HG02763 (cell line): ENCODE results near the gene RGS7.
"Not testable (repeated sequence)": the region's sequence is repeated elsewhere in the genome, so short reads cannot be mapped to it uniquely, and the experiment has no call there.

Experiments used
- ATAC-seq: cut with Tn5 transposase; IDR thresholded peaks from one replicate; pipeline ENCODE4 v1.9.1; 2021; ENCODE audit warnings: mild to moderate bottlenecking, moderate library complexity; ENCODE audit not compliant: unreplicated experiment

The RGS7 gene

DNA sequence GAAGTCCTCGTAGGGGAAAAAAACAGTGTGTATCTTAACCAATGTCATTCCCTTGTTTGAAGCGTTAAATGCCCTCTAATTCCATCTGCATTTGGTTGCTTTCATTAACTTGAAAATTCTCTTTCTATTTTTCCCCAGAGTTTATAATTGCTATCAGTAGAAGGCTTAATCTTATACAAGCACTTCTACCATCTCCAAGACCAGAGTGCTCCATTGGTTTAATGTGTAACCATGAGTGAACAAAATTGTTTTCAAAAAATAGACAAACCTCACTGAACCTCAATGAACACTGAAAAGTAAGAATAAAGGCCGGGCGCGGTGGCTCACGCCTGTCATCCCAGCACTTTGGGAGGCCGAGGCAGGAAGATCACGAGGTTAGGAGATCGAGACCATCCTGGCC, 141.3 kb downstream of the RGS7 start:
- ATAC-seq: no peak

DNA sequence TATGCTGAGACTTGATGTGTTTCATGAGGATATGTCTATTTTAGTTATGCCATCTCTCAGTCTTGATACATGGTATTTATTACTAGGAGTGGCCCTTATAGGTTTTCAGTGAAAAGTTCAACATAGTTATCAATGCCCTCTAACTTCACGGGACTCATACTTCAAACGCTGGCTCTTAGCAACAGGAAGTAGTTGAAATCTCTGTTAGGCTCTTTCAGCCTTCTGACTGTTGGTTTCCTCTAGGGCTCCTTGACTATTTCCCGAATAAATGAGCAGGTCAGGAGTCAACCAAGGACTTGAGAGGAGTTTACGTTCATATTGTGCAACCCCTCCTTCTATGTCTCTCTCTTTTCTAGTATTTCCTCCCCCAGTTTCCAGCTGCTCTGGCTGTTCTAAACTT, 141.8 kb downstream of the RGS7 start:
- ATAC-seq: no peak

DNA sequence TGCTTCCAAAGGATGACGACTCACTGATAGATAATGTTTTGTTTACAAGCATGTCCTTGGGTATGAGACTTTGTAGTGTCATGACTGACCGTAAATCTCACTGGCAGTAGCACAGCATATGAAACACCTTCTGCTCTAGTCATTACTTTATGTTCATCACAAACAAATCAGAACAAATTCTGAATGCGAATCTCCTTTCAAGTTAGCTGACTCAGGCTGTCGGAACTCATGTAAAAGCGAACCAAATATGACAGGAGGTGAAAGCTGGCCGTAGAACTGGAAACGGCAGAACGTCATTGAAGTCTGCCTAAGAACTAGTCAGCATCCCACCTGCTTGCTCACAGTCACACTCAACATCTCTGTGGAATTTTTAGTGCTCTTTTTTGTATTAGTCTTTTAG, 143.9 kb downstream of the RGS7 start:
- ATAC-seq: no peak

DNA sequence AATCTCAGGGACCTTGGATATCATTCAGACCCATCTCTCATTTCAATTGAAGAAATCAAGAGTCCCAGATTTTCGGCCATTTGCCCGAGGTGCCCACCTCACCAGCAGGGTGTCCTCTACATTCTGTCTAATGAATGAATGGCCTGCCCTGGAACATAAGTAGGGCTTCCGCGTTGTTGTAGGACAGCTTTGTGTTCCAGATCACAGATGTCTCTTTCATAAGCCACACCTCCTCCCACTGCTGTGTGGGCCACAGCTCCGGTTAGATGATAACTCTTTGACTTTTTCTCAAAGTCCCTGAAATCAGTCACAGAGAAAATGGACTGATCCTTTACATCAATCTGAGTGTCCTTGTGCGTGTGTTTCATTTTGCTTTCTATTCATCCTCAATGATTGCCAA, 144.4 kb downstream of the RGS7 start:
- ATAC-seq: no peak

DNA sequence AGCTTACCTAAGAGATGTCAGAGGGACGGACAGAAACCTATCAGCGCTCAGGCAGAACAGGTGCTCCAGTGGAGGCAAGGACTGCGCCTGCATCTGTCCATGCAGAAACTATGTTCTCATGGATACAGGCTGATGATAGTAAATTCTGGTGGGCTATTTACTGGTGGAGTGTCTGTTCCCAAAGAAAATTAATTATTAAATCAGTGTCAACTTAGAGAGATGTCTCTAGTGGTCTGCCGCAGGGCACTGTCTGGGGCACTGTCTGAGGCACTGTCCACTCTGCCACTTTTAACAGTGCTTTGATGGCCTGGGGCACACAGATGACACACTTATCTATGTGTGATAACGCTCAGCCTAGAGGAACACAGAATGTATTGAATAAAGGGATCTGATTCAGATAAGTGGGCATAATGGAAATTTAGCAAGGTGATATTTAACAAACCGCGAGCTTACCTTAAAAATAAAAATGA, 148.1 kb downstream of the RGS7 start:
- ATAC-seq: no peak

DNA sequence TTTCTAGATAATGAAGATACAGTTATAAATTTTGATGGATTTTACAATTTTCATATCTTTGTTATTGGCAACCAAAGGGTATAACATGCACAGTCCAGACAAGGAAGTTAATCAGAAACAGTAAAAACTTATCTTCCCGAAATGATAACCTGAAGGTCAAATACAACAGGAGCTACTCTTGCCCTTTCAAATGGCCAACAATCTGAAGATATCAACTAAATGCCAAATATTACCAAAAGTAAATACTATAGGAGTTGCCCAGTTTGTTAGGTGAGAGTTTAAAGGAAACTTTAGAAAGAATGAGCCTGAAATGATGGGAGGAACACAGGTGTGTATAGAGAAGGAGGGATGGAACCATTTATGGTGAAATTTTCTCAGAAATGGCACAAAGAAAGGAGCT, 153.2 kb downstream of the RGS7 start:
- no peak for ATAC-seq

DNA sequence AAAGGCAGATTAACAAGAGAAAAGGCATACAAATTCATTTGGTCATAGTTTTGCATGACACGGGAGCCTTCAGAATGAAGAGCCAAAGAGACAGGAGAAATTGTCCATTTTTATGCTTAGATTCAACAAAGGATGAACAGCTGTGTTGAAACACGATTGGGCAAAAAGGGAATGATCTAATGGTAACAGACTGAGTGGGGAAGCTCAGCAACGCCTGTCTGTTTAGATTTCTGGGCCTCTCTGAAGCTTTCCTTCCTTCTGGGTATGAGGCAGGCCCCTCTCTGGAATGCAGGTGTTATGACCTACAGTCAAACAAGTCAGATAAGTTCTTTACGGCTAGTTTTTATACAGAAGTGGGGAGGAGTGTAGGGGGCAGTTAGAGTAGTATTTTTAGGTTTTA, 154.6 kb downstream of the RGS7 start:
- ATAC-seq: no peak

DNA sequence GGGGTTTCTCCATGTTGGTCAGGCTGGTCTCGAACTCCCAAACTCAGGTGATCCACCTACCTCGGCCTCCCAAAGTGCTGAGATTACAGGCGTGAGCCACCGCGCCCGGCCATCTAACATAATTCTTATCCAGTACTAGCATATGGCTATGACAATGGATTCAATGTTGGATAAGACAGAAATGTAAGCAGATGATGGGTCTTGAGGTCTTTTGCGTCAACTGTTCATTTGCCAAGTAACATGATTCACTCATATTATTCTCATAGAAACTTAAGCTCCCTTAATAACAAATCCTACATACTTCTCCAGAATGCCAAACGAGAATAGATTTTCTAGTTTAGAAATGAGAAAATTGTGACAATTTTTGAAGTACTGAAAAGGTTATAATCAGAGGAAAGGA, 170.3 kb downstream of the RGS7 start:
- ATAC-seq: no peak

DNA sequence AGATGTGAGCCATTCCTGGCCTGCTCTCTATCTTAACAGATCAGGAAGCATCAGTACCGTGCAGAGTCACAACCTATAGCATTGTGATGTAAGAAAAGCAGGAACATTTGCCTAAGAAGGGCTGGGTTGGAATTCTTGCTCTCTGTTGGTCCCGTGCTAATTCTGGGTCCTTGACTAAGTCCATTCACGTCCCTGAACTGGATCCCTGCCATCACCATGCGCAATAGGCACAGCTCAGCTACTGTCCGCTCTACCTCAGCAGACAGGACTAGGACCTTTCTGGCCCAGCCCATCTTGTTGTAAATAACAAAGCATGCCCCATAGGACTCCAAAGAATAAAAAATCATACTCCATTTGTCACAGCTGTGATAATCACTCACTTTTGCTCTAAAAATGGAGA, 175.0 kb downstream of the RGS7 start:
- ATAC-seq: no peak

DNA sequence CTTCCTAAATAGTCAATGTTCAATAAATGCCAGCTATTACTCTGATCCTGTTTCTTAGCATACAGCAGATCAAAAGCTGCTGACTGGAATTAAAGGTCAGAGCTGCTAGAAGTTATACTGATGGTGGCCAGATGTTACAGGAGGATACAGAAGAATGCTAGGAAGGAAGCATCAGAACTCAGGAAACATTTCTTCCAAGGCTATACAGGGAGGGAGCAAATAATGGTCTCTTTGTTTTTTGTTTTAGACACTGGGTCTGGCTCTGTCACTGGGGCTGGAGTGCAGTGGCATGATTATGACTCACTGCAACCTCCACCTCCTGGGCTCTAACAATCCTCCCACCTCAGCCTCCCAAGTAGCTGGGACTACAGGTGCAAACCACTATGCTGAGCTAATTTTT, 175.5 kb downstream of the RGS7 start:
- no peak for ATAC-seq

DNA sequence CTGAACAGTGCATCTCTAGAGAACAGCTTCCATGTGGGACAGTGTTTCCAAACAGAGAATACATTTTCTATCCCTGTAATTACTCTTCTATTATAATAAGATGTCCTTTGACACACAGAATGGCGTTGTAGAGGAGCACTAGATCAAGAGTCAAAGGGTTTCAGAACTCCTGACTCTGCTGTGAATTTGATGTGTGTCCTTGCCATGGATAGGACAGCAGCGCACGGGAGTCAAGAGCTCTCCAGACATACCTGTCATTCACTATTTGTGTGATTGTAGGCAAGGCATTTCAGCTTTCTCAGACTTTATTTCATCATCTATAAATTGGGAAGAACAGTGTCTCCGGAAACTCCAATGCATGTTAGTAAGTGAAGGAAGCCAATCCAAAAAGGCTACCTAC, 176.4 kb downstream of the RGS7 start:
- ATAC-seq: no peak

DNA sequence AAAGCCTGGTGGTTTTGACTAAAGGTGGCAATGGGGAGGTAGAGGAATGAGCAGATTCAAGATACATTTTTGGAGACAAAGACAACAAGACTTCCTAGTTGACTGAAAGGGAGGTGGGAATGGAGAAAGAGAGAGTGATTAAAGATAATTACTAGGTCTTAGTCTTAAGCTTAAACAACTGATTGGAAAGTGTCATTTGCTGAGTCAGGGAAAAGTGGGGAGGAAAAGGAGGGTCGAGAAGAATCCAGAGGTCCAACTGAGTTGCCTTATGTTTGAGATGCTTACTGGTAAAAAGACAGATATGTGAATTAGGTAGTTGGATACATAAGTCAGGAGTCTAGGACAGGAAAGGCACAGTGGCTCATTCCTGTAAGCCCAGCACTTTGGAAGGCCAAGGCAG, 179.3 kb downstream of the RGS7 start:
- no peak for ATAC-seq

DNA sequence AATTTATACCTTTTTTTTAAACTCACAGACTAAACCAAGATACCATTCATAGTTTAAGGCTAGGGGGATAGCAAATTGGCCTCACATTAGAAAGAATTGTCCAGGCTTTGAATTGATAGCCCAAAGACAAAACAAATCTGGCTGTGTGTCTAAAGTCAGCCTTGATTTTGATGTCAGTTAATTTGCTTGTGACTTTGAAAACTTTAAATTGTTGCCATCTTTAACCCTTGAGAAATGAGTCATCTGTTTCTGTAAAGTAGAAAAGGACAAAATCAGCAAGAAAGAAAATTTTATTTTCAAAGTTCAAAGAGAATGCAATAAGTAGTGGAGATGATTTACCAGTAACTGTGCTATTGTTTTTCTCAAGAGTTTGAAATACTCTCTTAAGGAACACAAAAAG, 184.5 kb downstream of the RGS7 start:
- no peak for ATAC-seq

DNA sequence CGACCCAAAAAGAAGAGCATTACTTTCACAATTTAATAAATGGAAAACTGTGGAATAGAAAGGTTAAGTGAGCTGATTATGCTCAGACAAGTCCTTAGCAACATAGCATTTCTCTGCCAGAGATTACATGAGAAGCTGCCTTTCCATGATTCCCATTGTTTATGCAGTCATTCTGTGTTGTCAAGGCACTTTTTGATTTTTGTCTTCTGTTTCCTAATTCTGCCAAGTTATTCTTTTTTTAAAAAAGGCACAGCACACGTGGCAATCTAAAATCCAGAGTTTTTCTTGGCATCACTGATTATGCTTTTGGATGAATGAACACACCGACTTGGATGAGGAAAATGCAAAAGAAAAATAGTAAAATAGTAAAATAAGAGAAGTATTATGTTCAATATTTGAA, 185.0 kb downstream of the RGS7 start:
- no peak for ATAC-seq

DNA sequence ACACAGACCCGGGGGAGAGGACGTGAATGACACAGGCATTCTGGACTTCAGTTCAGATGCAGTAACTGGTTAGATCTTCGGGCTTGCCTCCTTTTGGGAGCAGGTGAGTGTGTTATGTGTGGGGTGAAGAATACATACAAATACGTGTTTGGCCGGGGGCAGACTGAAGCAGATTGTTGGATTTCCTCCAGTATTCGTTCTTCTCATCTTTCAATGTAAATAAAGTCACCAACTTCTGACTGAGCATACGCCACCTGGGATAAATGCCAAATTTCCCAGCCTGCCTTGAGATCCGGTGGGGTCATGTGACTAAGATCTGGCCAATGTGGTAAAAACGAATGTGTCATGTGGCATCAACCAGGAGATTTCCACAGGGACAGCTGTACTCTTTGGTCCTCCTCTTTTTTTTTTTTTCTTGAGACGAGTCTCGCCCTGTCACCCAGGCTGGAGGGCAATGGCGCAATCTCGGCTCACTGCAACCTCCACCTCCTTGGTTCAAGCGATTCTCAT, 189.8 kb downstream of the RGS7 start:
- no peak for ATAC-seq

DNA sequence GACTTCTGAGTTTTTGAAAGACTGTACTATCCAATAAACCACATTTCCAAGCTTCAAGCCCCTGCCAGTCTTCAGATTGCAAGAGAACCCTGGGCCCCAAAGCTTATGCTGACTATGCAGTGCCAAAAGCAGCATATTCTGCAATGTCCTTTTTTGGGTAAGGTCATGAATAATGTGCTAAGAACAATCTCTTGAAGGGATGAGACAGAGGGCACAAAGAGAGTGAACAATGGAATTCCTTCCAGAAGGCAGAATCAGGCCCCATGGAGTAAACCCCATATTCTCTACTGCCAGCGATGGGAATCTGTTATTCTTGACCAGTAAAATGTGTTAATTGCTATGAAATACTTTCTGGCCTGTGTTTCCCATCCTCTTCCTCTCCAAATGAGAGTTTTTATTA, 190.4 kb downstream of the RGS7 start:
- no peak for ATAC-seq

DNA sequence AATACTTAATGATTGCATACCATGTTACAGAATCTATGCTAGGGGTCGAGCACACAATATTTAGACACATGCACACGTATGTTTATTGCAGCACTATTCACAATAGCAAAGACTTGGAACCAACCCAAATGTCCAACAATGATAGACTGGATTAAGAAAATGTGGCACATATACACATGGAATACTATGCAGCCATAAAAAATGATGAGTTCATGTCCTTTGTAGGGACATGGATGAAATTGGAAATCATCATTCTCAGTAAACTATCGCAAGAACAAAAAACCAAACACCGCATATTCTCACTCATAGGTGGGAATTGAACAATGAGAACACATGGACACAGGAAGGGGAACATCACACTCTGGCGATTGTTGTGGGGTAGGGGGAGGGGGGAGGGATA, 191.7 kb downstream of the RGS7 start:
- not testable (repeated sequence) for ATAC-seq

DNA sequence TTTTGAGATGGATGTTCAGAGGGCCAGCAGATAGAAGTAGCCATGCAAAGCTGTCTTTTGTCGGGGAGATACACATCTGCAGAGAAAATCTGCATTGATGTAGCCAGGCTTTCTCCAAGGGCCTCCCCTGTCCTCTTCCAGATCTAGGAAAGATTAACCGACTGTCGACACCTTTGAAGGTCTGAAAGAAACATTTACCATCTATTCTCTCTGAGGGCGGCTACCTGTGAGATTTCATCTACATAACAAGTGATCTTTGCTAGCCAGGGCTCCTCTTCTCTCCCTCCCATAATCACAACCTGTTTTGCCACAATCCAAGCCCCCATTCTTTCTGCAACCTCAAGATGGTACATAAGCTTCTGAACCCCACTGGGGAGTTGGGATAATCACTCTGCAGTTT, 193.6 kb downstream of the RGS7 start:
- ATAC-seq: no peak

DNA sequence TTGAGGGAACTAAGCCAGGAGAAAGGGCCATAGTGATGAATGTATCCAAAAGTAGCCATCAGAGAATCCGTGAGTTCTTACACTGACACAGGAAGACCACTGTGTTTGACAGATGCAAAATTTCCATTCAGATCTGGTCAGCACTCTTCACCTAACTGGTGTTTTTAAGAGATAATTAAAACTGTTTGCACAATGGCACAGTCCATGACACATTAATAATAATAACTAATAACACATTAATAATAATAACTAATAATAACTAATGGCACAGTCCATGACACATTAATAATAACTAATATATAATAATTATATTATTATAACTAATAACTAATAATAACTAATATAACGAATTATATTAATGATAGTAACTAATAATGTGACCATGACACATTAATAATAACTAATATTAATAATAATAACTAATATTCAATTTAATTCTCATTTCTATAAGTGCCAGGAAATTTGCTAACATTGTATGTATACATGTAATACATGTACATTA, 195.8 kb downstream of the RGS7 start:
- ATAC-seq: no peak

DNA sequence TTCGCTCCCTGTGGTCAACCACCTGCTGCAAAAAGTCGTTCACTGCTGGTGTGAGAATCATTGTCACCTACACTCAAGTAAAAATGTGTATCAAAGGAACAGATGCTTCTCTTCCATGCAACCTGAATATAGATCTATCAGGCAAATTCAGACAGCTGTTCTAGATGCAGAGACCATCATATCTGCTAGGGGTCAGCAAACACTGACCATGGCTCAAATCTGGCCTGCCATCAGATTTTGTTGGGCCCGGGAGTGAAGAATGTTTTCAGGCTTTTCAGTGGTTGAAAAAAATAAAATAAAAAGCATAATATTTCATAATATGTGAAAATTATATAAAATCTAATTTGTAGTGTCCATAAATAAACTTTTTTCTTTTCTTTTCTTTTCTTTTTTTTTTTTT, 199.6 kb downstream of the RGS7 start:
- ATAC-seq: no peak

DNA sequence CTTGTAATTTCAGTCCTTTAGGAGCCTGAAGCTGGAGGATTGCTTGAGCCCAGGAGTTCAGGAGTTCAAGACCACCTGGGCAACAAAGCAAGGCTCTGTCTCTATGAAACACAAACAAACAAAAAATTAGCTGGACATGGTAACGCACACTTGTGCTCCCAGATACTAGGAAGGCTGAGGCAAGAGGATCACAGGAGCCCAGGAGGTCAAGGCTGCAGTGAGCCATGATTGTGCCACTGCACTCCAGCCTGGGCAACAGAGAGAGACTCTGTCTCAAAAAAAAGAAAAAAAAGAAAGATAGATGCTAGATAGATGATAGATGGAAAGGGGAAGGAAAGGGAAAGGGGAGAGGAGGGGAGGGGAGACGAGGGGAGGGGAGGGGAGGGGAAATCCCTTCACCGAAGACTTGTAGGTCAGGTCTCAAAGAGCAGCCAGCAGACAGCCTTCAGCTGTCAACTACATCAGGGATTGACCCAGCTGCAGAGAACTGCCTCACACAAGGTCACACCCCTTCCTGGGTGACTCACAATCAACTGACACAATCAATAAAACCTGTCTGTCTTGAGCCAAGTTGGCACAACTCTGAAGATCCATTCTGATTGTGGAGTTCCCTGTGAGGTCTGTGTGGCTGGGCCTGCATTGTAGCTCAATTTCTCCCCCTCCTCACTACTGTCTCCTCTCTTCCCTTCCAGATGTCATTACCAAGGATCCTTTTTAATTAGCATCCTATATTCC, 200.6 kb downstream of the RGS7 start:
- ATAC-seq: no peak

DNA sequence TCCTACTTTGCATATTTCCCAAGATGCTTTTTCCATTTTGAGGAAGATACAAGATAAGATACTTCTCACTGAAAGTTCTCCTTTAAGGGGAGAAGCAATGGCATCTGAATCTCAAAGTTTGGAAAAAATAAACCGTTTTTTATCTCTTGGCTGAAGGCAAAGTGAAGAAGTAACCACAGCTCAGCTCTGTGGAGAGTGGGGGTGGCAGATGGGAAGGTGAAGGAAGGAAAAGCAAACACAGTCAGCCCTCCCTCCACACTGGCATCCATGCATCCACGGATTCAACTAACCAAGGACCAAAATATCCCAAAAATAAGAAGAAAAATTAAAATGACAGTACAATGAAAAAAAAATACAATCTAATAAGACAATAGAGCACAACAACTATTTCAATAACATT, 211.1 kb downstream of the RGS7 start:
- ATAC-seq: no peak
